ENCODE measurements around the gene CDK14.
"Not testable (repeated sequence)": the region's sequence is repeated elsewhere in the genome, so short reads cannot be mapped to it uniquely, and the experiment has no call there.

The CDK14 gene

DNA sequence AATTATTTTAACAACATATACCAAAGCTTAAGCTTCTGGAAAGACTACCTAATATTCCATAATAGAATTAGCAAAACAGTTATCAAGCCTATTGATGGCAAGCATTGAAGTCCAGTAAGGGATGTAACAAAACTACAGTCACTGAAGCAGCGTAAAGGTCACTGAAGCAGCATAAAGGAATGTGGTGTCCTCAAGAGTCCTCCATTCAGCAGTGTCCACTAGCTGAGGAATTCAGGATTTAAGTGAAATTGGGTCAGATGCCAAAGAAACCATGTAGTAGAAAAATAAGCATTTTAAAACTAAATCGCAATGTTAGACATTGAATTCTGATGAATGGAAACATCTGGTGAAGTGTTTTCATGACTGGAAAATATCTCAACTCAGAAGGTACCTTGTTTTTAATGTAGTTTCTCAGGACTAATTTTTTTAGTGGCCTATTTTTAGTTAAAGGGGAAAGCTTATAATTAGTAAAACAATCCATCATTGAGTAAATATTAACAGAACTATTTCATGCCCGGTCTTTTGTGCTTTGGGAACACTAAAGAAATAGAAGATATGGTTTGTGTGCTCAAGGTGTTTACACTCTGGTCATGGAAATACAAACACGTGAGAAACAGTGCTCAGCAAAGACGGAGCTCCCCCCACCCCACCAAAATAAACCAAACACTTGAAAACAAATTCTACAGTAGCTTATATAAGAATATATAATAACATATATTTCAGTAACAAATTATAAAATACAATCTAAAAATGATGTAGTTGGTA, 121.4 kb downstream of the CDK14 start:
- no peak for DNase-seq (ENCODE audit: low read depth in 2 of 2)

DNA sequence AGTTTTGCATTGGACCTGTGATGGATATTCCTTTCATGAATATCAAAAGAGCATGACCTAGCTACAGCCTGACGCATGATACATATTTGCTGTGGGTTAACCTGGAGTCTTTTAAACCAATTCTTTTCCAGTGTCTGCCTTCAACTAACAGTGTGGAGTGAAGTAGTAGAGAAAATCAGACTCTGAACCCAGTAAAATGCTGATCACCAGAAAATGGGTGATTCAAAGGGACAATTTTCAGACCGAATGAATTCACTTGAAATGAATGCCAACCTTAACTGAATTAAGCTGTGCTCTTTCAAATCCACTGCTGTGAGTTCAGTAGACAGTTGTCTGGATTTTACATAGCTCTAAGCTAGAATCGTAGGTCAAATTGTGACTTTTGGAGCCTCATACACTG, 123.0 kb downstream of the CDK14 start:
- DNase-seq (ENCODE audit: low read depth in 2 of 2): no peak

DNA sequence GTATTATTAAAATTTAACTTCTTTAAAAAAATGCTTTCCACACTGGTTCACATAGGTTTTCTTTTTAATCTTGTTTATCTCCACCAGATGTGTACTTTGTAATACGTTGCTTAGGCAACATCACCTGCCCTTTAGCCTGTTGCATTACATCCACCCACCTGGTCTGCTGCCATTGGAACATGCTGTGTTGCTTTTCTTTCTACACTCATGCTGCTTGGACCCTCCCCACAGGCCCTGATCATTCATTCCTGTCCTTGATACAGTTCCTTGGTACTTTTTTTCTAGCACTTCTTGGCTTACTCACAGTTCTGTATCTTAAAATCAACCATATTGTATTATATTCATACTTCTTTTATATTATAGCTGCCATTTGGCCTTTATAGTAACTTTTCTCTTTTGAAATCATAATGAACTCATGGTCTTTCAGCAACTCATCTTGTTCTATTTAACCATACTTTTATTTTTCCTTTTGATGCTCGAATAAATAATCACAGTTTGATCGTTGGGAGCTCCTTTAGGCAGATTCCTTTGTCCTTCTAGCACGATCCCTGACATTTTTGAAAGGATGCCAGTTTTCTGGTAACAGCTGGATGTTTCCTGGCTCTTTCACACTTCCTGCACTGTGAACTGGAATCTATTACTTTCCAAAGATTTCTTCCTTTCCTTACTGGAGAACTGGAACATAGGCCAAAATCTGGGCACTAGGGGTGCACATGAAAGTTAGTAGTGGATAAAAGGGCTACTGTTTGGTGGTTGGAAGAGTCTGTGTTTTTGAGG, 125.1 kb downstream of the CDK14 start:
- no peak for DNase-seq (ENCODE audit: low read depth in 2 of 2)

DNA sequence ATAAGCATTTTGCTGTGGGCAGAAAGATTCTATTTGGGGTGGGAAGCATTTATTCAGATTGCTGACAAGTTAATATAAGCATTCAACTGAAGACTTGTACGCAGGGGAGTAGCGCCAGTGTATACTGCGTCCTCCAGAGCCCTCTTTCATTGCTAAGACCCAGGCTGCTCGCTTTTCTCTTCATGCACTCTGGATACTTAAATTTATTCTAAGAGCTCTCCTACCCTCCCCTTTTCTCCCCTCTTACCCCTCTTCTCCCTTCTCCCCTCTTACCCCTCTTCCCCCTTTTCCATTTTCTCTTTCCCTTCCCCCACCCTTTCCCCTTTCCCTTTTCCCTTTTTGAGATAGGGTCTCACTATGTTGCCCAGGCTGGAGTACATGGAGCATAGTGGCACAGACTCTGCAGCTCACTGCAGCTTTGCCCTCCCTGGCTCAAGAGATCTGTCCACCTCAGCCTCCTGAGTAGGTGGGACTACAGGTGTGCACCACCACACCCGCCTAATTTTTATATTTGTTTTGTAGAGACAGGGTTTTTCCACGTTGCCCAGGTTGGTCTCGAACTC, 125.8 kb downstream of the CDK14 start:
- no peak for DNase-seq (ENCODE audit: low read depth in 2 of 2)

GRCh38 chr7:90723233-90723632, 127.1 kb downstream of the CDK14 start:
- no peak for DNase-seq (ENCODE audit: low read depth in 2 of 2)

- no peak for DNase-seq (ENCODE audit: low read depth in 2 of 2)
Measured at GRCh38 chr7:90723866-90724265, 127.7 kb downstream of the CDK14 start.

GRCh38 chr7:90726120-90726519, 130.0 kb downstream of the CDK14 start:
- DNase-seq (ENCODE audit: low read depth in 2 of 2): no peak

GRCh38 chr7:90726623-90727022, 130.5 kb downstream of the CDK14 start:
- no peak for DNase-seq (ENCODE audit: low read depth in 2 of 2)

- DNase-seq (ENCODE audit: low read depth in 2 of 2): no peak
Measured at GRCh38 chr7:90727412-90727811, 131.3 kb downstream of the CDK14 start.

DNA sequence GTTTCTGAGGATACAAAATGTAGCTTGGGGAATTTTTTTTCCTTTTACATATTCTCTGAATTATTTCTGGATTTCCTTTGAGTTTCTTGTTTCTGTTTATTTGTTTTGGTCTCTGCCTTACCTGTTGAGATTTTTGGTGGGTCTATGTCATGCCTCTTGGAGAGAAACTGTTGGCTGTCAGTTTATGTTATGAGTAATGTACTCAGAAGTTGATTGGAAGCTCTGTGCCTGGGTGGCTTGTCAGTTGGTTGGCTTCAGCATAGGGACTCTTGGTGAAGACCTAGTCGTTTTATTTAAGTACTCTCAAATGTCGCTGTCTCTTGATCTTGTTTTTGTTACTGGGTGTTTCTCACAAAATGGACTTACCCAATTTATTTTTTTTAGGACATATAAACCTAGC, 132.4 kb downstream of the CDK14 start:
- no peak for DNase-seq (ENCODE audit: low read depth in 2 of 2)

- DNase-seq (ENCODE audit: low read depth in 2 of 2): not testable (repeated sequence)
Measured at GRCh38 chr7:90735611-90736280, 139.6 kb downstream of the CDK14 start.

GRCh38 chr7:90736316-90736715, 140.2 kb downstream of the CDK14 start:
- no peak for DNase-seq (ENCODE audit: low read depth in 2 of 2)

GRCh38 chr7:90736968-90737939, 141.1 kb downstream of the CDK14 start:
- DNase-seq (ENCODE audit: low read depth in 2 of 2): no peak

- no peak for DNase-seq (ENCODE audit: low read depth in 2 of 2)
Measured at GRCh38 chr7:90738249-90738648, 142.1 kb downstream of the CDK14 start.

DNA sequence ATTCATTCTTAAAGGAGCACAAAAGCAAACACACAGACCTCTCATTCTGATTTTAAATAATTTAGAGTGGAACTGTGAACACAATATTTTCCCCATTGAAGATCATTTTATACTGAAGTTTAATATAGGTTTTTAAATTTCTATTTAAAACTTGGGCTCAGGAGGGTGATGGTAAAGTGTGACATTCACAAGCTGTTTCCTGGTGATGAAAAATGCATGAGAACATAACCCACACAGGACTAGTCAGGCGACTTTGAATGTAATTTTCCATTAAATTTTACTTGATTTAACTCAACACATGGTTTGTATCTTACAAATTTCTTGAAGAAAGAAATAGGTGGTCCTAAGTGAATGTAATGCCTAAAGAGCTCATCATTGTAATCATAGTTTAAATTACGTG, 143.6 kb downstream of the CDK14 start:
- DNase-seq (ENCODE audit: low read depth in 2 of 2): no peak

DNA sequence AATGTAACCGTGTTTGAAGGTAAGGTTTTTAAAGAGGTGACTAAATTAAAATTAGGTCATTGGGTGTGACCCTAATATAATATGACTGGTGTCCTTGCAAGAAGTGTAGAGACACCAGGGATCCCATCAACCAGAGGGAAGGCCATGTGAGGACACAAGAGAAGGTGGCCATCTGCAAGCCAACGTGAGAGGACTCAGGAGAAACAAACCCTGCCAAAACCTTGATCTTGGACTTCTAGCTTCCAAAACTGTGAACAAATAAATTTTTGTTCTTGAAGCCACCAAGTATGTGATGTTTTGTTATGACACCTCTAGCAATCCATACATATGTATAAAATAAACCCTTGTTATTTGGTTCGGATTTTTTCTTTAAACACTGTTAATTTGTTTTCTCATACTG, 144.3 kb downstream of the CDK14 start:
- DNase-seq (ENCODE audit: low read depth in 2 of 2): no peak

GRCh38 chr7:90743626-90744025, 147.5 kb downstream of the CDK14 start:
- no peak for DNase-seq (ENCODE audit: low read depth in 2 of 2)

DNA sequence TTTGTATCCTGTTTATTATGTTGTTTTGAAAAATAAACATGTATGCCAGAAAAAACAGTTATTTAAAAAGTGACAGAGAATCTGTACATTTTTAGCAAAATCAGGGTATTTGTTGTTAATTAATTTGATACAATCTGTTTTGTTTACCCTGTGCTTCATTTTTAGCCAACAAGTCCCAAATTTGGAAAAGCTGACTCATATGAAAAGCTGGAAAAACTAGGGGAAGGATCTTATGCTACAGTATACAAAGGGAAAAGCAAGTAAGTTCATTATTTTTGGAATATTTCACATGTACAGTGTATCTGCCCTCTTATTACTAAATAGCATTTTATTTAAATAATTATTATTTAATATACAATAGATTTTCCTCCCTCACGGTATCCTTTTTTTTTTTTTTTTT, 151.4 kb downstream of the CDK14 start:
- no peak for DNase-seq (ENCODE audit: low read depth in 2 of 2)

DNA sequence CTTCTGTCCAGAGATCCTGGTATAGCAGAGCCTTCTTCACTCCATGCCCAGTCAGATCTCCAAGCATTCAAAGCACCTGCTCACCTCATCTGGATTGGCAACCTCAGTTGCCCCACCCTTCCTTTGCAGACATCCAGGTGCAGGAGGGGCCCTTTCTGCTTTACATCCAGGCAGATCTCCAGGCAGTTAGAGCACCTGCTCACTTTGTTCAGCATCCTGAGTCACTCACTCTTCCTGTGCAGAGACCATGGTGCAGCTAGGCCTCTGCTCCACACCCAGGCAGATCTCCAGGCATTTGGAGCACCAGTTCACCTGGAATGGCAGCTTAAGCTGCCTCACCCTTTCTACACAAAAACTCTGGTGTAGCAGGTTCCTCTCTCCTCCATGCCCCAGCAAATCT, 153.1 kb downstream of the CDK14 start:
- DNase-seq (ENCODE audit: low read depth in 2 of 2): no peak

- no peak for DNase-seq (ENCODE audit: low read depth in 2 of 2)
Measured at GRCh38 chr7:90749774-90750173, 153.7 kb downstream of the CDK14 start.

DNA sequence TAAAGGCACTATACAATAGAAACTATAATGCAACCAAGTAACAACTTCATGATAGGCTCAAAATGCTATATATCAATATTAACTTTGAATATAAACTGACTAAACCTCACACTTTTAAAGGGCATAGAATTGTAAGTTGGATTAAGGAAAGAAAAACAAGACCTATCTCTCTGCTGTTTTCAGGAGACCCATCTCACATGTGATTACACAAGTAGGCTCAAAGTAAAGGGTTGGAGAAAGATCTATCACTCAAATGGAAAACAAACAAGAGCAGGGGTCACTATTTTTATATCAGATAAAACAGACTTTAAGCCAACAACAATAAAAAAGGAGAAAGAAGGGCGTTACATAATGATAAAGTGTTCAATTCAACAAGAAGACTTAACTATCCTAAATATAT, 155.5 kb downstream of the CDK14 start:
- no peak for DNase-seq (ENCODE audit: low read depth in 2 of 2)
